Parathyroid adenoma (tissue), 2 donors: ENCODE measurements around the gene C3.

Experiments
- H2AFZ ChIP-seq: fragments of 300-600 bp; sonication (generic); one replicate; pipeline ENCODE4 v1.7.0; 2017; ENCODE audit warnings: antibody characterized with exemption, mild to moderate bottlenecking
- H3K27ac ChIP-seq: fragments of 300-600 bp; sonication (generic); one replicate; pipeline ENCODE4 v1.7.0; 2017
- H3K27me3 ChIP-seq: fragments of 300-600 bp; sonication (generic); one replicate; pipeline ENCODE4 v1.7.0; 2017; ENCODE audit warnings: low read length; ENCODE audit not compliant: control insufficient read depth, insufficient read depth
- H3K36me3 ChIP-seq: fragments of 300-600 bp; sonication (generic); one replicate; pipeline ENCODE4 v1.7.0; 2017; ENCODE audit warnings: low read length; ENCODE audit not compliant: control insufficient read depth, insufficient read depth
- H3K4me1 ChIP-seq: fragments of 300-600 bp; sonication (generic); one replicate; pipeline ENCODE4 v1.7.0; 2017; ENCODE audit warnings: control low read depth
- H3K4me2 ChIP-seq: fragments of 300-600 bp; sonication (generic); one replicate; pipeline ENCODE4 v1.7.0; 2017; ENCODE audit warnings: low read length
- H3K4me3 ChIP-seq: fragments of 300-600 bp; sonication (generic); one replicate; pipeline ENCODE4 v1.7.0; 2017; ENCODE audit warnings: low read depth, low read length
- H3K79me2 ChIP-seq: fragments of 300-600 bp; sonication (generic); one replicate; pipeline ENCODE4 v1.7.0; 2017; ENCODE audit warnings: control low read depth
- H3K9ac ChIP-seq: fragments of 300-600 bp; sonication (generic); one replicate; pipeline ENCODE4 v1.7.0; 2017; ENCODE audit warnings: mild to moderate bottlenecking
- H3K9me3 ChIP-seq: fragments of 300-600 bp; sonication (generic); one replicate; pipeline ENCODE4 v1.7.0; 2017; ENCODE audit warnings: low read length; ENCODE audit not compliant: control insufficient read depth
- TF ChIP-seq, protein P1 (sequence below): fragments of 300-600 bp; sonication (generic); IDR thresholded peaks from one replicate; pipeline ENCODE4 v1.7.0; 2017; ENCODE audit warnings: antibody characterized with exemption, mild to moderate bottlenecking
- donor health status: primary hyperparathyroidism.

Gene C3

DNA sequence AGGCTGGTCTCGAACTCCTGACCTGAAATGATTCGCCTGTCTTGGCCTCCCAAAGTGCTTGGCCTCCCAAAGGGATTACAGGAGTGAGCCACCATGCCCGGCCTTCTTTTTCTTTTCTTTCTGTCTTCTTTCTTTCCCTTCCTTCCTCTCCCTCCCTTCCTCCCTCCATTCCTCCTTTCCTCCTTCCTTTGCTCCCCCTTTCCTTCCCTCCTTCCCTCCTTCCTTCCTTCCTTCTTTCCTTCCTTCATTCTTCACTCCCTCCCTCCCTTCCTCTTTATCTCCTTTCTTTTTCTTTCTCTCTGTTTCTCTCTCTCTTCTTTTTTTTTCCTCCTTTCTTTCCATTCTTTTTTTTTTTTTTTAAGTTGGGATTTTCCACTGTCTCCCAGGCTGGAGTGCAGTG, 12.1 kb downstream of the C3 start:
- TF ChIP-seq, protein P1, sequence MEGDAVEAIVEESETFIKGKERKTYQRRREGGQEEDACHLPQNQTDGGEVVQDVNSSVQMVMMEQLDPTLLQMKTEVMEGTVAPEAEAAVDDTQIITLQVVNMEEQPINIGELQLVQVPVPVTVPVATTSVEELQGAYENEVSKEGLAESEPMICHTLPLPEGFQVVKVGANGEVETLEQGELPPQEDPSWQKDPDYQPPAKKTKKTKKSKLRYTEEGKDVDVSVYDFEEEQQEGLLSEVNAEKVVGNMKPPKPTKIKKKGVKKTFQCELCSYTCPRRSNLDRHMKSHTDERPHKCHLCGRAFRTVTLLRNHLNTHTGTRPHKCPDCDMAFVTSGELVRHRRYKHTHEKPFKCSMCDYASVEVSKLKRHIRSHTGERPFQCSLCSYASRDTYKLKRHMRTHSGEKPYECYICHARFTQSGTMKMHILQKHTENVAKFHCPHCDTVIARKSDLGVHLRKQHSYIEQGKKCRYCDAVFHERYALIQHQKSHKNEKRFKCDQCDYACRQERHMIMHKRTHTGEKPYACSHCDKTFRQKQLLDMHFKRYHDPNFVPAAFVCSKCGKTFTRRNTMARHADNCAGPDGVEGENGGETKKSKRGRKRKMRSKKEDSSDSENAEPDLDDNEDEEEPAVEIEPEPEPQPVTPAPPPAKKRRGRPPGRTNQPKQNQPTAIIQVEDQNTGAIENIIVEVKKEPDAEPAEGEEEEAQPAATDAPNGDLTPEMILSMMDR = no peak
- H2AFZ ChIP-seq = no peak overlapping the region
- H3K27me3 ChIP-seq = no peaks in the 10 kb centered on the region
- H3K27ac ChIP-seq = no peak overlapping the region
- no peaks in the 10 kb centered on the region for H3K36me3 ChIP-seq
- no peaks in the 10 kb centered on the region for H3K4me1 ChIP-seq
- H3K9me3 ChIP-seq = no peaks in the 10 kb centered on the region
- no peaks in the 10 kb centered on the region for H3K79me2 ChIP-seq
- no peak overlapping the region for H3K4me2 ChIP-seq
- no peak overlapping the region for H3K9ac ChIP-seq
- H3K4me3 ChIP-seq = no peak overlapping the region

GRCh38 chr19:6707658-6708018, 12.8 kb downstream of the C3 start:
- Histone ChIP-seq H3K9me3 (no peaks in the 10 kb centered on the region), H3K27me3 (no peaks in the 10 kb centered on the region), H3K79me2 (no peaks in the 10 kb centered on the region), H3K4me2 (no peak overlapping the region), H3K4me1 (no peaks in the 10 kb centered on the region), H3K36me3 (no peaks in the 10 kb centered on the region), H2AFZ (no peak overlapping the region), H3K27ac (no peak overlapping the region), H3K9ac (no peak overlapping the region), H3K4me3 (no peak overlapping the region)
- TF ChIP-seq, protein P1 = no peak

DNA sequence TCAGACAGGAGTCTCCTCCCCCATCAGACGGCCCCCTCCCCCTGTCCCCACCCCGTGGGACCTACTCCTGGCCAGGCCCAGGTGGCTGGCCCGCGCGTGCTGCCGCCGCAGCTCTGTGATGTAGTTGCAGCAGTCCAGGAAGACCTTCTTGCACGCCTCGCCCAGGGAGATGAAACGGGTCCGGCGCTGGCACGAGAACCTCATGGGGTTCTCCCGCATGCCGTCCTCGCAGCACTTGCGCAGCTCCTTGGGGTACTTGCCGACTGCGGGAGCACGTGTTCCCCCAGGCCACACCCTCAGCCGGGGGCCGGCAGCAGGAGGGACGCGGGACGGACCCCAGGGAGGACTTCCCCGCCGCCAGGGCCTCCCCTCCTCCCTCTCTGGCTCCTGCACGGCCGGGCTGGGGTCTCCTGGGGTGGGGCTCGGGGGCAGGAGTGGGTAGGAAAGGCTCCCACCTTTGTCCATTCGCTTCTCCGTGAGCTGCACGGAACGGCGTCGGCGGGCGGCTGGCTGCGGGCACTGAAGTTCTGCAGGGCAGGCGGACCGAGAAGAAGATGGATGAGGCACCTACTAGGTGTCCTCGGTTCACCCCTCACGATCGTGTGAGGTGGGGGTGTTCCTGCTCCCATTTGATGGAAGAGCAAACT, 13.3 kb downstream of the C3 start:
- Histone ChIP-seq H3K79me2 (no peaks in the 10 kb centered on the region), H3K27ac (no peak overlapping the region), H3K36me3 (no peaks in the 10 kb centered on the region), H3K4me3 (no peak overlapping the region), H3K4me2 (no peak overlapping the region), H3K9me3 (no peaks in the 10 kb centered on the region), H2AFZ (no peak overlapping the region), H3K27me3 (no peaks in the 10 kb centered on the region), H3K9ac (no peak overlapping the region), H3K4me1 (no peaks in the 10 kb centered on the region)
- TF ChIP-seq, protein P1 = no peak

- no peaks in the 10 kb centered on the region for H3K27me3 ChIP-seq
- H3K4me1 ChIP-seq = no peaks in the 10 kb centered on the region
- no peaks in the 10 kb centered on the region for H3K9me3 ChIP-seq
- no peak overlapping the region for H3K4me3 ChIP-seq
- H3K79me2 ChIP-seq = no peaks in the 10 kb centered on the region
- TF ChIP-seq, protein P1 = no peak
- no peaks in the 10 kb centered on the region for H3K36me3 ChIP-seq
- H3K9ac ChIP-seq = no peak overlapping the region
- no peak overlapping the region for H3K4me2 ChIP-seq
- no peak overlapping the region for H2AFZ ChIP-seq
- no peak overlapping the region for H3K27ac ChIP-seq
Measured at GRCh38 chr19:6706633-6706958, 13.9 kb downstream of the C3 start.

DNA sequence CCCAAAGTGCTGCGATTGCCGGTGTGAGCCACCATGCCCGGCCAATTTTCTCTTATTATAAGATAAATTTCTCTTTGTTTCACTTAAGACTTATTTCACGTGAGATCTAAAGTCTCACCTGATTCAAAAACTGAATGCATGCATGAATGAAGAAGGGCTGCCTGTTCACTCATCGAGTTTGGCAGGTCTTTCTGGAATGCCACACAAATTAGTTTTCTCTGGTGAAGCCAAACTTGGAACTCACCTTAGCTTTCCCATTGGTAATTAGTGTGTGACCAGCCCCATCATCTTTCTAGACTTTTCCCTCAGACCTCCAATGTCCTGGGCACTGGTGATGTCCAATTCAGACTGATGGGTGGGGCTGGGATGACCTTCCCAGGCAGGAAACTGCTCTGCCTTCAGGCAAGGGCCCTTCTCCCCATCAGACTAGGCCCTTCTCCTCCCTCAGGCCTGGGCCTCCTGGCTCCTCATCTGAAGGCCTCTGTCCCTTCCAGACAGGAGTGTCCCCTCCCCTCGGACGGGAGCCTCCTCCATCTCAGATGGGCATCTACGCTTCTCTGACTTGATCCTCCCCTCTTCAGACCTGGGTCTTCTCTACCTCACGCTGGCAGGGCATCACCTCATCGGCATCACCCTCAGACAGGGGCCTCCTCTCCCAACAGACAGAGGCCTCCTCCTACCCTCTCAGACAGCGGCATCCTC, 14.4 kb downstream of the C3 start:
- H3K27me3 ChIP-seq = no peaks in the 10 kb centered on the region
- H3K4me3 ChIP-seq = no peak overlapping the region
- no peaks in the 10 kb centered on the region for H3K4me1 ChIP-seq
- no peak overlapping the region for H3K4me2 ChIP-seq
- no peak overlapping the region for H3K9ac ChIP-seq
- TF ChIP-seq, protein P1 = no peak
- no peaks in the 10 kb centered on the region for H3K79me2 ChIP-seq
- no peak overlapping the region for H3K27ac ChIP-seq
- no peak overlapping the region for H2AFZ ChIP-seq
- H3K36me3 ChIP-seq = no peaks in the 10 kb centered on the region
- H3K9me3 ChIP-seq = no peaks in the 10 kb centered on the region
